ENCODE measurements around the gene TUBA3C.

TUBA3C gene

GRCh38 chr13:19172647-19173030 lies 9.0 kb downstream of the TUBA3C start:
- no peak for TF ChIP-seq CTCF (IDR thresholded peaks at IDR 0.05; ENCODE audit: low read depth, low read length, missing control alignments)

DNA sequence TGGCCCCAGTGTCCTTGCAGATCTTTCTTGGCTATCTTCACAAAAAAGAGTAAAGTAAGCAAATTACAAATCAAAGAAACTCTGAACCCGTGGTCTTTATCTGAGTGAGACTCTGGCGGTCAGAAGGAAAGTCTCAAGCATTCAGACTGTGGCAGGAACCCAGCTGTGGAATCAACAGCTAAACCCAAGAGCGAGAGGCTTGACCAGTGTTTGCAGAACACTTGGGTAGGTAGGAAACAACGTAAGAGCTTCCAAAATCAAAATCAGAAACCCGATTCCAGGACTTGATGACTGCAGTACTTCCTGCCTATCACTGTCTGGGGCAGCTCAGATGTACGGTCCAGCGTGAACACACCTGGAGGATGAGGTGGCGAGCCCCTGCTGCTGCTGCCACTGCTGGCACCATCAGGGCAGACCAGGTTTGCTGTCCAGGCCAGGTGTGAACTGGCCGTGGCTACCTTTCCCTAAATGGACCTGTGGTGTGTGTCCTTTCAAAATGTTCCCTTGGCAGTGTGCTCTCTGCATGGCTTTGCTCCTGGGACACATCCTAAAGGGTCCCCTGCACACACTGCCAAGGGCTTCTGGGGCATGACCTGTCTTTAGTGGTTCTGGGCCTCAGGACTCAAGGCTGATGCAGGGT lies 9.5 kb downstream of the TUBA3C start:
- no peak for DNase-seq (ENCODE audit: extremely low read depth, low read depth)
- TF ChIP-seq CTCF (IDR thresholded peaks at IDR 0.05; ENCODE audit: low read depth, low read length, missing control alignments): no peak
- no peak overlapping the region for H3K4me3 ChIP-seq (replicated peaks; ENCODE audit: low read depth, low read length)

More at GRCh38 chr13:19172647-19173030, 9.0 kb downstream of the TUBA3C start:
- no peak for DNase-seq (ENCODE audit: extremely low read depth, low read depth)
- H3K4me3 ChIP-seq (replicated peaks; ENCODE audit: low read depth, low read length): no peak overlapping the region

DNA sequence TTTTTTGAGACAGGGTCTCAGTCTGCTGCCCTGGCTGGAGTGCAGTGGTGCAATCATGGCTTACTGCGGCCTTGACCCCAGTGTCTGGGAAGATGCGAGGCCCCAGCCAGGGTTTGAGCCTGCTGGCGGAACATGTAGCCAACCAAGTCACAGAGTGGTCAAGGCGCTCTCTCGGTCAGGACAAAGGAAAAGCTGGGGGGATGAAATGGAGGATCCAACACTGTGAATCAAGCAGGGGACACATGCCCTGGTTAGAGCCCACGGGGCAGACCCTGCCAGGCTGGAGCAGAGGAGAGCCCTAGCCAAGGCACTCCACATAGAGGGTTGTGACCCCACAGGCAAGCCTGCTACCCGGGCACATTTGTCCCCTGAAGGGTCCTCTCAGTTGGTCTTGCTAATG lies 10.1 kb downstream of the TUBA3C start:
- no peak for TF ChIP-seq CTCF (IDR thresholded peaks at IDR 0.05; ENCODE audit: low read depth, low read length, missing control alignments)
- DNase-seq (ENCODE audit: extremely low read depth, low read depth): no peak
- no peak overlapping the region for H3K4me3 ChIP-seq (replicated peaks; ENCODE audit: low read depth, low read length)

GRCh38 chr13:19169991-19170390 lies 11.6 kb downstream of the TUBA3C start:
- no peak for TF ChIP-seq CTCF (IDR thresholded peaks at IDR 0.05; ENCODE audit: low read depth, low read length, missing control alignments)
- H3K4me3 ChIP-seq (replicated peaks; ENCODE audit: low read depth, low read length): no peak overlapping the region
- no peak for DNase-seq (ENCODE audit: extremely low read depth, low read depth)

DNA sequence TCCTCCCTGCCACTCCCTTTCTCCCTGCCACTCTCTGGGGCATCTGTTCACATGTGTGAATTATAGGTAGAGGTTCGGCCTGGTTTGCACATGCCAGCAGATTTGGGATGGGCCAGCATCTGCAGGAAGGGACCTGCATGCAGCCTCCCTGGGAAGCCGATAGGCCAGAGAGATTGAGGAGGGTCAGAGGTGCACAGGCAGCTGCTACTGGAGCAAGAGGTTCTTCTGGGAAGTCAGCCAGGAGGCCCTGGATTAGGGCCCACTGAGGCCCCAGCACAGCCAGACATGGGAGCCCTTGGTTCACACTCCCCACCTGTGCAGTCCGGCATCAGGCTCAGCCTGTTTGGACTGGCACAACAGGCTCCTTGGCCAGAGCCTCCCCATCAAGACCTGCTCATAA lies 12.1 kb downstream of the TUBA3C start:
- H3K4me3 ChIP-seq (replicated peaks; ENCODE audit: low read depth, low read length): no peak overlapping the region
- no peak for DNase-seq (ENCODE audit: extremely low read depth, low read depth)
- no peak for TF ChIP-seq CTCF (IDR thresholded peaks at IDR 0.05; ENCODE audit: low read depth, low read length, missing control alignments)

DNA sequence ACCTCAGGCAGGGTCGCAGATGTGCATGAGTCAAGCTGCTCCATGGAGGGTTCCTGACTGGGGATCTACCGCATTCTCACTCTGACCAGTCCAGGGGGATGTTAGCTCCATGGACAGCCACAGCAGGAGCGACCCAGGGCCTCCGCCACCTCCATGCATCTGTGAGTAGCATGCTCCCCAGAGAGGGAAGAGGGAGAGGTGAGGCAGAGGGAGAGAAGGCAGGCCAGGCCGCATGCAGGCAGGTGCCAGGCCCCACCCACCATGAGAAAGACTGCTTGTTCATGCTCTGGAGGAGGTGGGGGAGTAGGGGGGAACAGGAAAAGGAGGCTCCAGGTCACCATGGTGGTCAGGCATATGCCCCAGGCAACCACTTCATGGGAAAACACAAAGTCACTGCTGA lies 20.3 kb downstream of the TUBA3C start:
- TF ChIP-seq CTCF (IDR thresholded peaks at IDR 0.05; ENCODE audit: low read depth, low read length, missing control alignments): no peak
- no peak overlapping the region for H3K4me3 ChIP-seq (replicated peaks; ENCODE audit: low read depth, low read length)
- no peak for DNase-seq (ENCODE audit: extremely low read depth, low read depth)
